Common myeloid progenitor, CD34-positive (primary cell): ENCODE results near the gene BHMT. TPM values are rescaled to one million over a fixed set of nuclear protein-coding genes. Genes with fewer than 3 reads are reported as not detected.

Experiments
- CTCF ChIA-PET: fragments of 350-600 bp; sonication (Branson Sonifier 250); formaldehyde crosslinking; loops from one replicate; lab custom pipeline; 2021; ENCODE audit warnings: antibody characterized with exemption; lab: Charles Lee
- POLR2A ChIA-PET: fragments of 350-600 bp; sonication (Branson Sonifier 250); formaldehyde crosslinking; loops from one replicate; lab custom pipeline; 2021; ENCODE audit warnings: antibody characterized with exemption; lab: Charles Lee
- DNase-seq, 3 donors: peaks; one replicate each; pipeline versions ENCODE4 v3.0.0 to v3.0.0-alpha.2; 2013
- H3K27ac ChIP-seq, 2 experiments: 1 replicate in 1 of 2; 2 replicates in 1 of 2; pipeline ENCODE4 v1.7.0; 2013; ENCODE audit warnings: inconsistent platforms in 2 of 2, low read length in 2 of 2, mild to moderate bottlenecking in 2 of 2, low read depth in 1 of 2, moderate library complexity in 1 of 2; ENCODE audit not compliant: severe bottlenecking in 2 of 2, insufficient read depth in 1 of 2, poor library complexity in 1 of 2
- H3K27me3 ChIP-seq, 5 experiments: replicated peaks in 2 of 5; 1 replicate in 3 of 5; 2 replicates in 2 of 5; pipeline versions ENCODE4 v1.6.1 to v1.7.0; 2013; ENCODE audit warnings: low read length in 4 of 5, mild to moderate bottlenecking in 2 of 5, moderate library complexity in 2 of 5, inconsistent platforms in 1 of 5; ENCODE audit not compliant: insufficient read depth in 5 of 5, control insufficient read depth in 4 of 5
- H3K36me3 ChIP-seq, 4 experiments: 1 replicate in 2 of 4; 2 replicates in 2 of 4; pipeline versions ENCODE4 v1.6.1 to v1.7.0; 2013; ENCODE audit warnings: low read length in 3 of 4, control low read depth in 1 of 4, mild to moderate bottlenecking in 1 of 4; ENCODE audit not compliant: control insufficient read depth in 4 of 4, insufficient read depth in 4 of 4
- H3K4me1 ChIP-seq, 4 experiments: 1 replicate in 3 of 4; 2 replicates in 1 of 4; pipeline versions ENCODE4 v1.6.1 to v1.7.1; 2013; ENCODE audit warnings: low read length in 3 of 4, mild to moderate bottlenecking in 3 of 4, control low read depth in 1 of 4, inconsistent platforms in 1 of 4, moderate library complexity in 1 of 4; ENCODE audit not compliant: control insufficient read depth in 4 of 4, insufficient read depth in 4 of 4; ENCODE audit errors: control extremely low read depth in 1 of 4
- H3K4me3 ChIP-seq, 7 experiments: 1 replicate in 4 of 7; 2 replicates in 3 of 7; pipeline versions ENCODE4 v1.5.1 to v1.7.0; 2013; ENCODE audit warnings: mild to moderate bottlenecking in 7 of 7, low read length in 6 of 7, moderate library complexity in 6 of 7, inconsistent platforms in 2 of 7, low read depth in 2 of 7, control low read depth in 1 of 7; ENCODE audit not compliant: insufficient read depth in 4 of 7, control insufficient read depth in 1 of 7; ENCODE audit errors: extremely low read depth in 1 of 7
- H3K9me3 ChIP-seq, 5 experiments: 1 replicate in 4 of 5; 2 replicates in 1 of 5; pipeline versions ENCODE4 v1.6.1 to v1.7.1; 2013; ENCODE audit warnings: low read length in 4 of 5, mild to moderate bottlenecking in 2 of 5, inconsistent platforms in 1 of 5, low read depth in 1 of 5, moderate library complexity in 1 of 5; ENCODE audit not compliant: control insufficient read depth in 4 of 5, insufficient read depth in 2 of 5; ENCODE audit errors: control extremely low read depth in 1 of 5
- WGBS: methylation state at CpG from one replicate; pipeline ENCODE4 v1.1.5; 2013; ENCODE audit not compliant: insufficient coverage; 5-methylcytosine and 5-hydroxymethylcytosine counted together
- polyA plus RNA-seq: library from polyadenylated mRNA; unstranded; fragments of 120-200 nt; gene quantifications from one replicate; pipeline ENCODE4 v1.2.1, GENCODE V29; 2013

Gene BHMT, protein sequence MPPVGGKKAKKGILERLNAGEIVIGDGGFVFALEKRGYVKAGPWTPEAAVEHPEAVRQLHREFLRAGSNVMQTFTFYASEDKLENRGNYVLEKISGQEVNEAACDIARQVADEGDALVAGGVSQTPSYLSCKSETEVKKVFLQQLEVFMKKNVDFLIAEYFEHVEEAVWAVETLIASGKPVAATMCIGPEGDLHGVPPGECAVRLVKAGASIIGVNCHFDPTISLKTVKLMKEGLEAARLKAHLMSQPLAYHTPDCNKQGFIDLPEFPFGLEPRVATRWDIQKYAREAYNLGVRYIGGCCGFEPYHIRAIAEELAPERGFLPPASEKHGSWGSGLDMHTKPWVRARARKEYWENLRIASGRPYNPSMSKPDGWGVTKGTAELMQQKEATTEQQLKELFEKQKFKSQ
- not detected for polyA plus RNA-seq

DNA sequence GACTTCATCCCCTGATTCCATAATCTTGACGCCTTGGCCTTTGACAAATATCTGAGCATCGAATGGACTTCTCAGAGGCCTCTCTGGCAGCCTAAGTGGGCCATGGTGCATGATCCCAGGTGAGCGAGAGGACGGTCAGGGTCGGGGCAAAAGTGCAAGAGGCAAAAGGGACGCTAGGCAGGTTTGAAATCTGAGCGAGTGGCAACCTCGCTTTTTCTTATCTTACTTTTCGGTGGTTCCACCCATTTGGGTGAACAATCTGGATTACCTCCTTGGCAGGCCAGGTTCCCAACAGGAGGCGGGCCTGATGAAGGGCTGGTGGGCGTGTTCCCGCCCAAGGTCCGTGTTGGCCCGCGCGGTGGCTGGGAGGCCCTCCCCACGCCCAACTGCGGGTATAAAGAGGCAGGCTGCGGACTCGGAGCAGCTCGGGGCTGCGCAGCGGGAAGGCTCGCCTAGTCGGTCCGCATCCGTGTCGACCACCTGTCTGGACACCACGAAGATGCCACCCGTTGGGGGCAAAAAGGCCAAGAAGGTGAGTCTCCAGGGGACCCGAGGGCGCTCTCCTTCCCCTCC lies at the start of gene BHMT:
TSS of gene BHMT (plus strand) at position 423 of the 573 bp plus-strand sequence. CDS start at position 500, 77 bp downstream.
- H3K4me3 ChIP-seq, result peak within 1 kb of the TSS in 3 of 7 experiments; percentile 23 to 52 (median 46)
- CTCF ChIA-PET, result no interaction called here
- no peaks in the 10 kb centered on the region for H3K9me3 ChIP-seq
- peaks cover 16 to 44% (median 23%) of the 10 kb centered on the region in 5 experiments for H3K27me3 ChIP-seq
- 33% methylated on average over 21 of the region's 32 CpGs for WGBS
- DNase-seq, result no peak
- no peak within 1 kb of the TSS for H3K27ac ChIP-seq
- POLR2A ChIA-PET, result no interaction called here
- H3K36me3 ChIP-seq, result no peaks in the 10 kb centered on the region
- H3K4me1 ChIP-seq, result peaks cover 5 to 23% (median 23%) of the 10 kb centered on the region in 4 experiments

DNA sequence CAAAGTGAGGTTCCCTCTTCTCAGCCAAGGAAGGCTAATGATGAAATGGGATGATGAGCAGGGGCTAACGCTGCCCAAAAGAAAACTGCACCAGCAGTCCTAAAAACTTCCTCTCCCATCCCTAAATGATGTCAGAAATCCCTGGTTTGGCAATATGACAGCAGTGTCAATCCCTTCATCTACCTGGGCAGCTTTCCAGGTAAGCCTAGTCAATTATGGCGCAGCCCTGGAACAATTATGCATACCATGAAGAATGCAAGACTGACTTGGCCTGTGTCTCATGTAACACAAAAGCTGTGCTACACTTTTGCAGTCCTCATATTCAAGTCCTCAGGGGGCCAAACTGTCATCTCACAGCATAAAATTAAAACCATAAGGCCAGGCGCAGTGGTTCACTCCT lies 49.2 kb upstream of the BHMT start:
- ChIA-PET CTCF (interaction anchor here (1.3 kb wide), 1 partner anchor 11 kb away, joined by 3 read pairs; no protein-coding TSS in a partner anchor), POLR2A (no interaction called here)
- Histone ChIP-seq H3K27me3 (no peaks in the 10 kb centered on the region), H3K27ac (no peak overlapping the region), H3K9me3 (no peaks in the 10 kb centered on the region), H3K36me3 (no peaks in the 10 kb centered on the region), H3K4me1 (no peaks in the 10 kb centered on the region), H3K4me3 (no peak overlapping the region)
- 93% methylated on average over 2 of the region's 3 CpGs for WGBS
- DNase-seq, result no peak

DNA sequence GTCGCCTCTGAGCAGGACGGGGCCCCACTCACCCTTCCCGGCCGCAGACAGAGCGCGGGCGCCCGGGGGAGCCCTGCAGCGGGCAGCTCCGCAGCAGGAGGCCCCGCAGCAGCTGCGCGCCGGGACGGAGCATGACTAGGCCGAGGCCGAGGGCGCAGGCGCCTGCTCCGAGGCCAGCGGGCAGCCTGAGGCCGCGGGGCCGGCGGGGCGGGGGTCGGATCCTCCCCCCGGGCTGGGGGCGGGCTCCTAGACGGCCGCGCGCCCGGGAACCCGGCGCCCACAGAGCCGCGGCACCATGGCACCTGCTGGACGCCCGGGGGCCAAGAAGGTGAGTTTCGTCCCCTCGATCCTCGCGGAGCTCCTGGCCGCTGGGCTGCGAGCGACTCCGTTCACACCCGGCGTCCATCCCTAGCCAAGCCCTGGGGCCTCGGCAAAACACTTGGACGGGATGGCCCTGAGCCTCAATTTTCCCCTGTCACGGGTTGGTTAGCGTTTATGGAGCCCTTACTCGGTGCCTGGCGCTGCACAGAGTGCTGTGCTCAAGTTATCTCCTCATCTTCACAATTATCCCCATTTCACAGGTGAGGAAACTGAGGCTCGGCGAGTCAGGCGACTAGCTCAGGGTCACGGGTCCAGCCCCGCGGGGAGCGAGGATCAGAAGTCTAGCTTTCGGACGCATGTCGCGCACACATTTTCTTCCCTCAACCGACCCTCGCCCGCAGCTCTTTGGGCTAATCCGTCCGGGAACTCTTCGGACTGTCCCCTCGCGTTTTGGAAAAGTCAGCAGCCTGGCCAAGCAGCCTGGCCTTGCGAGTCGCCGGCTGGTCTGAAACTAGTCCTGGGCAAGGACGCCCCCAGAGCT lies 41.9 kb upstream of the BHMT start, which contains the start of the genes BHMT2 and DMGDH:
TSS of gene BHMT2 (plus strand) at position 280 of the 862 bp plus-strand sequence. CDS start at position 296, 16 bp downstream.
TSS of gene DMGDH (minus strand) at position 187 of the 862 bp plus-strand sequence. CDS start at position 133, 54 bp downstream.
- Histone ChIP-seq H3K4me3 (peak within 1 kb of the TSS in 5 of 7 experiments; percentile 6 to 51 (median 36)), H3K27me3 (peaks cover 0 to 6% (median 0%) of the 10 kb centered on the region in 5 experiments), H3K27ac (no peak within 1 kb of the TSS), H3K9me3 (peaks cover 0 to 6% (median 2%) of the 10 kb centered on the region in 5 experiments), H3K36me3 (no peaks in the 10 kb centered on the region), H3K4me1 (peaks cover 0 to 14% (median 9%) of the 10 kb centered on the region in 4 experiments)
- POLR2A ChIA-PET, result no interaction called here
- peak; percentile 10 to 64 (median 46) for DNase-seq
- 37% methylated on average over 66 of the region's 79 CpGs for WGBS
- CTCF ChIA-PET, result interaction anchor here (0.8 to 1.5 kb wide), 2 partner anchors 22 to 63 kb away, joined by 3 to 4 read pairs; no protein-coding TSS in a partner anchor

DNA sequence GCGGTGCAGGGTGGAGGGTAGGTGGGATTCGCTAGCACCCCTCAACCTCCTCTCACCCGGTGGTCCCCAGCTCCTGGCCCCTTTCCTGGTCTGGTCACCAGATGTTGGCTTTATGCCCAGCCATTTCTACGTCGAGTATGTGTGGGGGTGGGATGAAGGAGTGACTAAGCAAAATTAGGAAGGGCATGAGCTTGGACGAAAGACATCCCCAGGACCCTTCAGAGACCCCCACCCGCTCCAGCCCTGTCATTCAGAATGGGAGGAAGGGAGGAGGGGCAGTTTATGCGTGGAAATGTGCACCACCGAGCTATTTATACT lies 41.3 kb upstream of the BHMT start:
- H3K4me1 ChIP-seq, result peaks cover 0 to 14% (median 9%) of the 10 kb centered on the region in 4 experiments
- H3K27ac ChIP-seq, result no peak overlapping the region
- peaks cover 0 to 6% (median 2%) of the 10 kb centered on the region in 5 experiments for H3K9me3 ChIP-seq
- no peaks in the 10 kb centered on the region for H3K36me3 ChIP-seq
- no peak overlapping the region for H3K4me3 ChIP-seq
- peaks cover 0 to 6% (median 0%) of the 10 kb centered on the region in 5 experiments for H3K27me3 ChIP-seq
- WGBS, result 20% methylated on average over 1 of the region's 9 CpGs
- ChIA-PET CTCF (interaction anchor here (0.8 to 1.5 kb wide), 2 partner anchors 22 to 63 kb away, joined by 3 to 4 read pairs; no protein-coding TSS in a partner anchor), POLR2A (no interaction called here)
- peak in 2 of 3 donors; percentile 22 to 41 for DNase-seq

DNA sequence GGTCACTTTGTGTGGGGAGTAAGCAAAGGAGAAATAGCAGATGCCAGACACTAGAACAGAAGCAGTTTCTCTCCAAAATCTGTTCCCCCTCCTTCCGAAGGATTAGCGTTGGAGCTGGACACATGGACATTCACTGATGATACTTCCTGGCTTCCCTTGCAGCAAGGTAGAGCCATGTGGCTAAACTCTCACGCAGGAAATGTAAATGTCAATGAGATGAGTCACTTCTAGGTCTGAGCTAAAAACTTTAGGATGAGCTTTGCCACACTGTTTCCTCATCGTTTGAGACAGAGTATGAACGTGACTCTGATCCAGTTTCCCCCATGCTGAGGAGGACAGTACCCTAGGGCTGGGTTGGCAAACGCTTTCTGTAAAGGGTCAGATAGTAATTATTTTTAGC lies 37.0 kb upstream of the BHMT start:
- no peak overlapping the region for H3K4me3 ChIP-seq
- H3K9me3 ChIP-seq, result peaks cover 0 to 6% (median 2%) of the 10 kb centered on the region in 5 experiments
- H3K36me3 ChIP-seq, result no peaks in the 10 kb centered on the region
- DNase-seq, result no peak
- peaks cover 0 to 8% (median 6%) of the 10 kb centered on the region in 4 experiments for H3K4me1 ChIP-seq
- POLR2A ChIA-PET, result no interaction called here
- no peak overlapping the region for H3K27ac ChIP-seq
- 98% methylated on average over 6 of the region's 6 CpGs for WGBS
- CTCF ChIA-PET, result interaction anchor here (1.0 to 2.3 kb wide), 3 partner anchors 10 to 55 kb away, joined by 4 to 8 read pairs (median 4); no protein-coding TSS in a partner anchor
- peaks cover 0 to 2% (median 0%) of the 10 kb centered on the region in 5 experiments for H3K27me3 ChIP-seq

DNA sequence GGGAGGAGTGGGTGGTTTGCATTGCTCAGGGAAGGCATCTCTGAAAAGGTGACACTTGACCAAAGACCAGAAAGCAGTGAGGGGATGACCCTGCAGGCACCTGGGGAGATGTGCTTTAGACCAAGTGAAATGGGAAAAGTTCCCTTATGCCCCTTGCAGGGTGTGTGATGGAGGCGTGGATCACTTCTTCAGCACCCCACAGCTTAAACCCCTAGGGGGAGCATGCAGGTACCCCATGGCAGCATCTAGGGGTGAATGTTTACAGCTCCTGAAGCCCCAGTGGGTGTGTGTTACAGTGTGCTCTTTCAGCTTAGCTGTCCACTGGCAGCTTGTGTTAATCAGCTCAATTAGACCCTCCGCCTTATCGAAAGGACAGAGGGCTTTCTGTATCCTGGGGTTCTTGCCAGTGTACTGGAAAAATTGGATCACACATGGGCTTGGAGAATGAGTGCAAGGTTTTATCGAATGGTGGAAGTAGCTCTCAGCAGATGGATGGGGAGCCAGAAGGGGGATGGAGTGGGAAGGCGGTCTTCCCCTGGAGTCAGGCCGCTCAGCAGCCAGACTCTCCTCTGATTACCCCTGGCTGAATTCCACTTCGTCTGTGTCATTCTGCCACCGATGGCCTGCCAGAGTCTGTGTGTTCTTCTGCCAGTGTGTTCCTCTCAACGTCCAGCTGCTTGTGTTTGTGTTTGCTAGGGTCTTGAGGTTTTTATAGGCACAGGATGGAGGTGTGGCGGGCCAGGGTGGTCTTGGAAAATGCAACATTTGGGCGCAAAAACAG lies 35.8 kb upstream of the BHMT start:
- H3K4me3 ChIP-seq, result no peak overlapping the region
- H3K36me3 ChIP-seq, result no peaks in the 10 kb centered on the region
- CTCF ChIA-PET, result interaction anchor here (0.6 to 1.6 kb wide), 3 partner anchors 30 to 175 kb away, joined by 3 to 4 read pairs (median 3); no protein-coding TSS in a partner anchor
- H3K27me3 ChIP-seq, result no peaks in the 10 kb centered on the region
- no peaks in the 10 kb centered on the region for H3K4me1 ChIP-seq
- H3K9me3 ChIP-seq, result peaks cover 0 to 6% (median 2%) of the 10 kb centered on the region in 5 experiments
- 96% methylated on average over 8 of the region's 11 CpGs for WGBS
- H3K27ac ChIP-seq, result no peak overlapping the region
- POLR2A ChIA-PET, result no interaction called here
- DNase-seq, result no peak
